Measurements from ENCODE around the gene MSI2. TPM values are rescaled to one million over a fixed set of nuclear protein-coding genes. Genes with fewer than 3 reads are reported as not detected.

MSI2 gene
- total and polyA plus RNA-seq, 2 experiments from 2014 or later, result 18.9 to 41.8 TPM

DNA sequence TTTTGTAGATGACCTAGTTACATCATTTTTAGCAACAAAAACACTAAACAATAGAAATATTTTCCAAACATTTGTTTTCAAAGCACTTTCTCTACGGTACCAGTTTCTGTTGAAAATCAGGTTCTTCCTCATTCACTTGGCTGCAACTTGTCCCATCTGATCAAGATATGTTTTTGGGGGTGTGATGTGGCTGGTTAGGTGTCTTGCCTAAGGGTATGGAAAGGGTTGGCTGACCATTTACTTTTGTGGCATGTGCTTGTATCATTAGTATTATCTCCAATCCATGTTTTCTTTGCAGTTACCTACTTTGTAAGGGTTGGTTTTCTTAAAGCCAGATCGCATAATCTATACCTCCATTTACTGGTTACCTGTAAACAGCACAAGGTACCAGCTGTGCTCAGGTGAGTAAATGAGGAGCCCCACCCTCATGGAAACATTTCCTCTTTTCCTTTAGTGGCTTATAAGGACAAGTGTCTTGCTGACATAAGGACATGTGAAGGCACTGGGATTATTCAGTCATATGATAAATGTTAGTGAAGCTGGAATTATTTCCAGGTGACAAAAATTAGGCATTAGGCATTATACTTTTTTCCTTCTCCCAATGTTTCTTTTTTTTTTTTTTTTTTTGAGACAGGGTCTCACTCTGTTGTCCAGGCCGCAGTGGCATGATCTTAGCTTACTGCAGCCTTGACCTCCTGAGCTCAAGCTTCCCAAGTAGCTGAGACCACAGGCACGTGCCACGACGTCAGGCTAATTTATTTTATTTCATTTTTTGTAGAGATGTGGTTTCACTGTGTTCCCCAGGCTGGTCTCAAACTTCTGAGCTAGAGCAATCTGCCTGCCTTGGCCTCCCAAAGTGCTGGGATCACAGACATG lies 326.8 kb downstream of the MSI2 start (continued):
- TF ChIP-seq, protein P1, sequence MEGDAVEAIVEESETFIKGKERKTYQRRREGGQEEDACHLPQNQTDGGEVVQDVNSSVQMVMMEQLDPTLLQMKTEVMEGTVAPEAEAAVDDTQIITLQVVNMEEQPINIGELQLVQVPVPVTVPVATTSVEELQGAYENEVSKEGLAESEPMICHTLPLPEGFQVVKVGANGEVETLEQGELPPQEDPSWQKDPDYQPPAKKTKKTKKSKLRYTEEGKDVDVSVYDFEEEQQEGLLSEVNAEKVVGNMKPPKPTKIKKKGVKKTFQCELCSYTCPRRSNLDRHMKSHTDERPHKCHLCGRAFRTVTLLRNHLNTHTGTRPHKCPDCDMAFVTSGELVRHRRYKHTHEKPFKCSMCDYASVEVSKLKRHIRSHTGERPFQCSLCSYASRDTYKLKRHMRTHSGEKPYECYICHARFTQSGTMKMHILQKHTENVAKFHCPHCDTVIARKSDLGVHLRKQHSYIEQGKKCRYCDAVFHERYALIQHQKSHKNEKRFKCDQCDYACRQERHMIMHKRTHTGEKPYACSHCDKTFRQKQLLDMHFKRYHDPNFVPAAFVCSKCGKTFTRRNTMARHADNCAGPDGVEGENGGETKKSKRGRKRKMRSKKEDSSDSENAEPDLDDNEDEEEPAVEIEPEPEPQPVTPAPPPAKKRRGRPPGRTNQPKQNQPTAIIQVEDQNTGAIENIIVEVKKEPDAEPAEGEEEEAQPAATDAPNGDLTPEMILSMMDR (conservative IDR thresholded peaks at IDR 0.05; ENCODE audit: low read depth in 2 of 2), result no peak
- TF ChIP-seq NANOG (IDR thresholded peaks at IDR 0.05; ENCODE audit: borderline replicate concordance), result no peak
- TF ChIP-seq, protein P2, sequence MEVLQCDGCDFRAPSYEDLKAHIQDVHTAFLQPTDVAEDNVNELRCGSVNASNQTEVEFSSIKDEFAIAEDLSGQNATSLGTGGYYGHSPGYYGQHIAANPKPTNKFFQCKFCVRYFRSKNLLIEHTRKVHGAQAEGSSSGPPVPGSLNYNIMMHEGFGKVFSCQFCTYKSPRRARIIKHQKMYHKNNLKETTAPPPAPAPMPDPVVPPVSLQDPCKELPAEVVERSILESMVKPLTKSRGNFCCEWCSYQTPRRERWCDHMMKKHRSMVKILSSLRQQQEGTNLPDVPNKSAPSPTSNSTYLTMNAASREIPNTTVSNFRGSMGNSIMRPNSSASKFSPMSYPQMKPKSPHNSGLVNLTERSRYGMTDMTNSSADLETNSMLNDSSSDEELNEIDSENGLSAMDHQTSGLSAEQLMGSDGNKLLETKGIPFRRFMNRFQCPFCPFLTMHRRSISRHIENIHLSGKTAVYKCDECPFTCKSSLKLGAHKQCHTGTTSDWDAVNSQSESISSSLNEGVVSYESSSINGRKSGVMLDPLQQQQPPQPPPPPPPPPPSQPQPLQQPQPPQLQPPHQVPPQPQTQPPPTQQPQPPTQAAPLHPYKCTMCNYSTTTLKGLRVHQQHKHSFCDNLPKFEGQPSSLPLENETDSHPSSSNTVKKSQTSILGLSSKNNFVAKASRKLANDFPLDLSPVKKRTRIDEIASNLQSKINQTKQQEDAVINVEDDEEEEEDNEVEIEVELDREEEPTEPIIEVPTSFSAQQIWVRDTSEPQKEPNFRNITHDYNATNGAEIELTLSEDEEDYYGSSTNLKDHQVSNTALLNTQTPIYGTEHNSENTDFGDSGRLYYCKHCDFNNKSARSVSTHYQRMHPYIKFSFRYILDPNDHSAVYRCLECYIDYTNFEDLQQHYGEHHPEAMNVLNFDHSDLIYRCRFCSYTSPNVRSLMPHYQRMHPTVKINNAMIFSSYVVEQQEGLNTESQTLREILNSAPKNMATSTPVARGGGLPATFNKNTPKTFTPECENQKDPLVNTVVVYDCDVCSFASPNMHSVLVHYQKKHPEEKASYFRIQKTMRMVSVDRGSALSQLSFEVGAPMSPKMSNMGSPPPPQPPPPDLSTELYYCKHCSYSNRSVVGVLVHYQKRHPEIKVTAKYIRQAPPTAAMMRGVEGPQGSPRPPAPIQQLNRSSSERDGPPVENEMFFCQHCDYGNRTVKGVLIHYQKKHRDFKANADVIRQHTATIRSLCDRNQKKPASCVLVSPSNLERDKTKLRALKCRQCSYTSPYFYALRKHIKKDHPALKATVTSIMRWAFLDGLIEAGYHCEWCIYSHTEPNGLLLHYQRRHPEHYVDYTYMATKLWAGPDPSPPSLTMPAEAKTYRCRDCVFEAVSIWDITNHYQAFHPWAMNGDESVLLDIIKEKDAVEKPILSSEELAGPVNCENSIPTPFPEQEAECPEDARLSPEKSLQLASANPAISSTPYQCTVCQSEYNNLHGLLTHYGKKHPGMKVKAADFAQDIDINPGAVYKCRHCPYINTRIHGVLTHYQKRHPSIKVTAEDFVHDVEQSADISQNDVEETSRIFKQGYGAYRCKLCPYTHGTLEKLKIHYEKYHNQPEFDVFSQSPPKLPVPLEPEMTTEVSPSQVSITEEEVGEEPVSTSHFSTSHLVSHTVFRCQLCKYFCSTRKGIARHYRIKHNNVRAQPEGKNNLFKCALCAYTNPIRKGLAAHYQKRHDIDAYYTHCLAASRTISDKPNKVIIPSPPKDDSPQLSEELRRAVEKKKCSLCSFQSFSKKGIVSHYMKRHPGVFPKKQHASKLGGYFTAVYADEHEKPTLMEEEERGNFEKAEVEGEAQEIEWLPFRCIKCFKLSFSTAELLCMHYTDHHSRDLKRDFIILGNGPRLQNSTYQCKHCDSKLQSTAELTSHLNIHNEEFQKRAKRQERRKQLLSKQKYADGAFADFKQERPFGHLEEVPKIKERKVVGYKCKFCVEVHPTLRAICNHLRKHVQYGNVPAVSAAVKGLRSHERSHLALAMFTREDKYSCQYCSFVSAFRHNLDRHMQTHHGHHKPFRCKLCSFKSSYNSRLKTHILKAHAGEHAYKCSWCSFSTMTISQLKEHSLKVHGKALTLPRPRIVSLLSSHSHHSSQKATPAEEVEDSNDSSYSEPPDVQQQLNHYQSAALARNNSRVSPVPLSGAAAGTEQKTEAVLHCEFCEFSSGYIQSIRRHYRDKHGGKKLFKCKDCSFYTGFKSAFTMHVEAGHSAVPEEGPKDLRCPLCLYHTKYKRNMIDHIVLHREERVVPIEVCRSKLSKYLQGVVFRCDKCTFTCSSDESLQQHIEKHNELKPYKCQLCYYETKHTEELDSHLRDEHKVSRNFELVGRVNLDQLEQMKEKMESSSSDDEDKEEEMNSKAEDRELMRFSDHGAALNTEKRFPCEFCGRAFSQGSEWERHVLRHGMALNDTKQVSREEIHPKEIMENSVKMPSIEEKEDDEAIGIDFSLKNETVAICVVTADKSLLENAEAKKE (CRISPR knock-in tag; IDR thresholded peaks at IDR 0.05), result no peak

DNA sequence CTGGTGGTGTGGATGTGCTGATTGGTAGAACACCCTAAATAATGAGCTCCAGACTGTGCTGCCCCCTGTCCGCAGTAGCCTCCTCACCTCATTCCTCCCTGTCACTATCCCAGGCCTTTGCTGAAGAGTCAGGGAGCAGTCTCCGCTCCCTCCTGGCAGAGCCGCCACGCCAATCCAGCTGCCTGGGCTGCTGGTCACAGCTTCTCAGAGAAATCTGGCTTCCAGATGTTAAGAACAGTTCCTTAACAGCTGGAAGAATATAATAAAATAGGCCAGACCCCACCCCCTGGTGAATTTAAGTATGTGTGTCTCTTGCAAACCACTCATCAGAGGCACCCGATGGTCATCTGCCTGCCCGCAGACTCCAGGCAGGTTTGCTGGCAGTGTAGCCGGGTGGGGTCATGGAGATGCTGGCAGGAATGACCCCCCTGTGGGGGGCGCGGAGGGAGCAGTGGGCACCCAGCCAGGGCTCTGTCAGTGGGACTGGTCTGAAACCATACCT lies 327.8 kb downstream of the MSI2 start:
- H3K79me2 ChIP-seq (replicated peaks; ENCODE audit: insufficient read depth), result no peaks in the 10 kb centered on the region
- H3K4me2 ChIP-seq, result no peak overlapping the region
- no peaks in the 10 kb centered on the region for H3K9me2 ChIP-seq (ENCODE audit: insufficient read depth)
- Mint-ChIP-seq H3K36me3 (ENCODE audit: low read depth) (no peaks in the 10 kb centered on the region), H3K4me3 (no peak overlapping the region), H3K27me3 (ENCODE audit: insufficient read depth, low read depth, poor library complexity) (peaks cover 8% of the 10 kb centered on the region), H3K4me1 (peaks cover 29% of the 10 kb centered on the region), H3K9me3 (no peaks in the 10 kb centered on the region), H3K27ac (no peak overlapping the region)
- H3K4me3 ChIP-seq, result no peak overlapping the region
- H3K36me3 ChIP-seq (ENCODE audit: insufficient read depth), result no peaks in the 10 kb centered on the region
- H3K4me1 ChIP-seq (ENCODE audit: insufficient read depth), result no peaks in the 10 kb centered on the region
- H3F3A ChIP-seq (replicated peaks; ENCODE audit: low read depth), result no peaks in the 10 kb centered on the region
- TF ChIP-seq, protein P3, sequence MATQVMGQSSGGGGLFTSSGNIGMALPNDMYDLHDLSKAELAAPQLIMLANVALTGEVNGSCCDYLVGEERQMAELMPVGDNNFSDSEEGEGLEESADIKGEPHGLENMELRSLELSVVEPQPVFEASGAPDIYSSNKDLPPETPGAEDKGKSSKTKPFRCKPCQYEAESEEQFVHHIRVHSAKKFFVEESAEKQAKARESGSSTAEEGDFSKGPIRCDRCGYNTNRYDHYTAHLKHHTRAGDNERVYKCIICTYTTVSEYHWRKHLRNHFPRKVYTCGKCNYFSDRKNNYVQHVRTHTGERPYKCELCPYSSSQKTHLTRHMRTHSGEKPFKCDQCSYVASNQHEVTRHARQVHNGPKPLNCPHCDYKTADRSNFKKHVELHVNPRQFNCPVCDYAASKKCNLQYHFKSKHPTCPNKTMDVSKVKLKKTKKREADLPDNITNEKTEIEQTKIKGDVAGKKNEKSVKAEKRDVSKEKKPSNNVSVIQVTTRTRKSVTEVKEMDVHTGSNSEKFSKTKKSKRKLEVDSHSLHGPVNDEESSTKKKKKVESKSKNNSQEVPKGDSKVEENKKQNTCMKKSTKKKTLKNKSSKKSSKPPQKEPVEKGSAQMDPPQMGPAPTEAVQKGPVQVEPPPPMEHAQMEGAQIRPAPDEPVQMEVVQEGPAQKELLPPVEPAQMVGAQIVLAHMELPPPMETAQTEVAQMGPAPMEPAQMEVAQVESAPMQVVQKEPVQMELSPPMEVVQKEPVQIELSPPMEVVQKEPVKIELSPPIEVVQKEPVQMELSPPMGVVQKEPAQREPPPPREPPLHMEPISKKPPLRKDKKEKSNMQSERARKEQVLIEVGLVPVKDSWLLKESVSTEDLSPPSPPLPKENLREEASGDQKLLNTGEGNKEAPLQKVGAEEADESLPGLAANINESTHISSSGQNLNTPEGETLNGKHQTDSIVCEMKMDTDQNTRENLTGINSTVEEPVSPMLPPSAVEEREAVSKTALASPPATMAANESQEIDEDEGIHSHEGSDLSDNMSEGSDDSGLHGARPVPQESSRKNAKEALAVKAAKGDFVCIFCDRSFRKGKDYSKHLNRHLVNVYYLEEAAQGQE (IDR thresholded peaks at IDR 0.05; ENCODE audit: unreplicated experiment), result no peak
- no peak for TF ChIP-seq NANOG (IDR thresholded peaks at IDR 0.05; ENCODE audit: borderline replicate concordance)
- TF ChIP-seq JUNB (IDR thresholded peaks at IDR 0.05; ENCODE audit: unreplicated experiment), result no peak
- no peak for TF ChIP-seq EZH2phosphoT487 (IDR thresholded peaks at IDR 0.05; ENCODE audit: unreplicated experiment)
- no peak for TF ChIP-seq CREB1 (CRISPR knock-in tag; IDR thresholded peaks at IDR 0.05; ENCODE audit: low read depth)
- TF ChIP-seq, protein P1 (conservative IDR thresholded peaks at IDR 0.05; ENCODE audit: low read depth in 2 of 2), result peak in 1 of 2 experiments; percentile 28; a peak in 1 of 4 replicates
- no peak for TF ChIP-seq STAT1 (IDR thresholded peaks at IDR 0.05; ENCODE audit: unreplicated experiment)
- ATAC-seq, result peak; percentile 47
- no peak overlapping the region for H3K27ac ChIP-seq (ENCODE audit: low read depth)
- DNase-seq (ENCODE audit: low spot score), result no peak
- H2AFZ ChIP-seq, result no peak overlapping the region
- H3K27me3 ChIP-seq (ENCODE audit: insufficient read depth), result no peaks in the 10 kb centered on the region
- no peaks in the 10 kb centered on the region for H4K20me1 ChIP-seq (replicated peaks; ENCODE audit: insufficient read depth)

Data from GM23338 (cell line).